LHCN-M2 (cell line): ENCODE data around the gene CLIC1. TPM values are rescaled to one million over a fixed set of nuclear protein-coding genes. Genes with fewer than 3 reads are reported as not detected.

Experiments
- total RNA-seq: library from RNA; depleted of rRNA; stranded (reverse); fragments of >200 nt; gene quantifications from 2 replicates; pipeline ENCODE4 v1.2.3, GENCODE V29; 2014; rRNA removed

CLIC1 gene
- total RNA-seq, 1 experiment from 2014 or later = 771 TPM

Other genes starting within 250 kb of the CLIC1 start
- gene MICB, start 238.4 kb downstream of the CLIC1 start, total RNA-seq = 10.6 and 13.0 TPM in 2 replicates
- gene MCCD1, start 207.6 kb downstream of the CLIC1 start, total RNA-seq = not detected in 2 replicates
- 402 and 452 TPM in 2 replicates for gene DDX39B, start 194.5 kb downstream of the CLIC1 start, total RNA-seq
- gene ATP6V1G2, start 189.9 kb downstream of the CLIC1 start, total RNA-seq = 3.1 and 3.3 TPM in 2 replicates
- gene NFKBIL1, start 188.9 kb downstream of the CLIC1 start, total RNA-seq = 21.2 and 26.8 TPM in 2 replicates
- gene LTA, start 164.2 kb downstream of the CLIC1 start, total RNA-seq = not detected in 2 replicates
- not detected in 2 replicates for gene TNF, start 161.0 kb downstream of the CLIC1 start, total RNA-seq
- not detected in 2 replicates for gene LTB, start 154.1 kb downstream of the CLIC1 start, total RNA-seq
- gene LST1, start 150.3 kb downstream of the CLIC1 start, total RNA-seq = not detected in 2 replicates
- gene NCR3, start 143.5 kb downstream of the CLIC1 start, total RNA-seq = not detected in 2 replicates
- not detected in 2 replicates for gene AIF1, start 121.3 kb downstream of the CLIC1 start, total RNA-seq
- 75.9 and 81.7 TPM in 2 replicates for gene PRRC2A, start 115.8 kb downstream of the CLIC1 start, total RNA-seq
- 180 and 219 TPM in 2 replicates for gene BAG6, start 83.9 kb downstream of the CLIC1 start, total RNA-seq
- gene APOM, start 80.6 kb downstream of the CLIC1 start, total RNA-seq = 3.9 and 4.4 TPM in 2 replicates
- gene C6orf47, start 75.8 kb downstream of the CLIC1 start, total RNA-seq = 30.0 and 31.3 TPM in 2 replicates
- gene GPANK1, start 71.5 kb downstream of the CLIC1 start, total RNA-seq = 28.5 and 31.2 TPM in 2 replicates
- gene CSNK2B, start 70.5 kb downstream of the CLIC1 start, total RNA-seq = 292 and 320 TPM in 2 replicates
- 2.4 and 4.0 TPM in 2 replicates for gene LY6G5B, start 66.6 kb downstream of the CLIC1 start, total RNA-seq
- gene LY6G5C, start 55.5 kb downstream of the CLIC1 start, total RNA-seq = 1.4 and 3.2 TPM in 2 replicates
- gene ABHD16A, start 33.2 kb downstream of the CLIC1 start, total RNA-seq = 45.8 and 50.5 TPM in 2 replicates
- not detected in 2 replicates for gene LY6G6F, start 29.7 kb downstream of the CLIC1 start, total RNA-seq
- gene LY6G6D, start 21.2 kb downstream of the CLIC1 start, total RNA-seq = not detected in 2 replicates
- 0.51 TPM in 1 of 2 replicates, not detected in the other for gene LY6G6C, start 14.8 kb downstream of the CLIC1 start, total RNA-seq
- gene MPIG6B, start 13.2 kb downstream of the CLIC1 start, total RNA-seq = not detected in 2 replicates
- gene DDAH2, start 7.2 kb downstream of the CLIC1 start, total RNA-seq = 78.4 and 85.8 TPM in 2 replicates
- gene MSH5, start 3.5 kb upstream of the CLIC1 start, total RNA-seq = 13.2 and 16.5 TPM in 2 replicates
- gene SAPCD1, start 26.1 kb upstream of the CLIC1 start, total RNA-seq = 1.5 and 2.7 TPM in 2 replicates
- not detected in 2 replicates for gene VWA7, start 40.8 kb upstream of the CLIC1 start, total RNA-seq
- 63.2 and 68.7 TPM in 2 replicates for gene VARS1, start 59.2 kb upstream of the CLIC1 start, total RNA-seq
- gene LSM2, start 70.4 kb upstream of the CLIC1 start, total RNA-seq = 78.7 and 88.2 TPM in 2 replicates
- gene HSPA1L, start 78.8 kb upstream of the CLIC1 start, total RNA-seq = 0.71 and 1.5 TPM in 2 replicates
- 98.9 and 101 TPM in 2 replicates for gene HSPA1A, start 79.0 kb upstream of the CLIC1 start, total RNA-seq
- gene HSPA1B, start 91.2 kb upstream of the CLIC1 start, total RNA-seq = 86.1 and 92.2 TPM in 2 replicates
- gene NEU1, start 126.3 kb upstream of the CLIC1 start, total RNA-seq = 43.9 and 57.2 TPM in 2 replicates
- gene SLC44A4, start 142.5 kb upstream of the CLIC1 start, total RNA-seq = 0.06 TPM in 1 of 2 replicates, not detected in the other
- gene EHMT2, start 161.2 kb upstream of the CLIC1 start, total RNA-seq = 58.6 and 60.5 TPM in 2 replicates
- 1.2 and 3.0 TPM in 2 replicates for gene ZBTB12, start 165.6 kb upstream of the CLIC1 start, total RNA-seq
- 0.86 and 1.2 TPM in 2 replicates for gene C2, start 191.2 kb upstream of the CLIC1 start, total RNA-seq
- 1.1 and 1.4 TPM in 2 replicates for gene CFB, start 209.6 kb upstream of the CLIC1 start, total RNA-seq
- gene NELFE, start 222.4 kb upstream of the CLIC1 start, total RNA-seq = 129 TPM in 2 replicates
- 40.0 and 44.1 TPM in 2 replicates for gene SKIC2, start 222.6 kb upstream of the CLIC1 start, total RNA-seq
- gene DXO, start 235.6 kb upstream of the CLIC1 start, total RNA-seq = 19.1 and 19.5 TPM in 2 replicates
- 1.9 and 2.2 TPM in 2 replicates for gene C4A, start 245.5 kb upstream of the CLIC1 start, total RNA-seq